ENCODE measurements around the gene LSM4. TPM values are rescaled to one million over a fixed set of nuclear protein-coding genes. Genes with fewer than 3 reads are reported as not detected.

Gene LSM4
- total and polyA plus RNA-seq, 2 experiments from 2014 or later: 591 to 637 TPM

DNA sequence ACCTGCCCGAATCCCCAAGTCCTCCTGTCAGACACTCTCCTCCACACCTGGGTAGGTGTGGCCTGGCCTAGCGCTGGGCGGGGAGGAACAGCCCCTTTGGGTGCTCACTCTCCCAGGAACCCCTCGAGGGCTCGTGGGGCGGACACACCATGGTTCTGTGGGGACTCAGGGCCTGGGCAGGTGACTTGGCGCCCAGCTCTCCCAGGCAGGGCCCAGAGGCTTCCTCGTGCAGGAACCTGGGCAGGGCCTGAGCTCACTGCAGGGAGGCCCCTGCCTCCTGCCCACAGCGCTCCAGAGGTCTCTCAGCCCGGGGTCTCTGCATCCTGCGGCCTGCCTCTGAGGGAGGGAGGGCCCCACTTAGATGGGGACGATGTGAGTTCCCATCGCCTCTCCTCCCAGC is 11.9 kb downstream of the LSM4 start (continued):
- TF ChIP-seq, protein P1, sequence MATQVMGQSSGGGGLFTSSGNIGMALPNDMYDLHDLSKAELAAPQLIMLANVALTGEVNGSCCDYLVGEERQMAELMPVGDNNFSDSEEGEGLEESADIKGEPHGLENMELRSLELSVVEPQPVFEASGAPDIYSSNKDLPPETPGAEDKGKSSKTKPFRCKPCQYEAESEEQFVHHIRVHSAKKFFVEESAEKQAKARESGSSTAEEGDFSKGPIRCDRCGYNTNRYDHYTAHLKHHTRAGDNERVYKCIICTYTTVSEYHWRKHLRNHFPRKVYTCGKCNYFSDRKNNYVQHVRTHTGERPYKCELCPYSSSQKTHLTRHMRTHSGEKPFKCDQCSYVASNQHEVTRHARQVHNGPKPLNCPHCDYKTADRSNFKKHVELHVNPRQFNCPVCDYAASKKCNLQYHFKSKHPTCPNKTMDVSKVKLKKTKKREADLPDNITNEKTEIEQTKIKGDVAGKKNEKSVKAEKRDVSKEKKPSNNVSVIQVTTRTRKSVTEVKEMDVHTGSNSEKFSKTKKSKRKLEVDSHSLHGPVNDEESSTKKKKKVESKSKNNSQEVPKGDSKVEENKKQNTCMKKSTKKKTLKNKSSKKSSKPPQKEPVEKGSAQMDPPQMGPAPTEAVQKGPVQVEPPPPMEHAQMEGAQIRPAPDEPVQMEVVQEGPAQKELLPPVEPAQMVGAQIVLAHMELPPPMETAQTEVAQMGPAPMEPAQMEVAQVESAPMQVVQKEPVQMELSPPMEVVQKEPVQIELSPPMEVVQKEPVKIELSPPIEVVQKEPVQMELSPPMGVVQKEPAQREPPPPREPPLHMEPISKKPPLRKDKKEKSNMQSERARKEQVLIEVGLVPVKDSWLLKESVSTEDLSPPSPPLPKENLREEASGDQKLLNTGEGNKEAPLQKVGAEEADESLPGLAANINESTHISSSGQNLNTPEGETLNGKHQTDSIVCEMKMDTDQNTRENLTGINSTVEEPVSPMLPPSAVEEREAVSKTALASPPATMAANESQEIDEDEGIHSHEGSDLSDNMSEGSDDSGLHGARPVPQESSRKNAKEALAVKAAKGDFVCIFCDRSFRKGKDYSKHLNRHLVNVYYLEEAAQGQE (IDR thresholded peaks at IDR 0.05; ENCODE audit: unreplicated experiment): no peak
- TF ChIP-seq, protein P2, sequence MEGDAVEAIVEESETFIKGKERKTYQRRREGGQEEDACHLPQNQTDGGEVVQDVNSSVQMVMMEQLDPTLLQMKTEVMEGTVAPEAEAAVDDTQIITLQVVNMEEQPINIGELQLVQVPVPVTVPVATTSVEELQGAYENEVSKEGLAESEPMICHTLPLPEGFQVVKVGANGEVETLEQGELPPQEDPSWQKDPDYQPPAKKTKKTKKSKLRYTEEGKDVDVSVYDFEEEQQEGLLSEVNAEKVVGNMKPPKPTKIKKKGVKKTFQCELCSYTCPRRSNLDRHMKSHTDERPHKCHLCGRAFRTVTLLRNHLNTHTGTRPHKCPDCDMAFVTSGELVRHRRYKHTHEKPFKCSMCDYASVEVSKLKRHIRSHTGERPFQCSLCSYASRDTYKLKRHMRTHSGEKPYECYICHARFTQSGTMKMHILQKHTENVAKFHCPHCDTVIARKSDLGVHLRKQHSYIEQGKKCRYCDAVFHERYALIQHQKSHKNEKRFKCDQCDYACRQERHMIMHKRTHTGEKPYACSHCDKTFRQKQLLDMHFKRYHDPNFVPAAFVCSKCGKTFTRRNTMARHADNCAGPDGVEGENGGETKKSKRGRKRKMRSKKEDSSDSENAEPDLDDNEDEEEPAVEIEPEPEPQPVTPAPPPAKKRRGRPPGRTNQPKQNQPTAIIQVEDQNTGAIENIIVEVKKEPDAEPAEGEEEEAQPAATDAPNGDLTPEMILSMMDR (conservative IDR thresholded peaks at IDR 0.05; ENCODE audit: low read depth in 2 of 2): no peak
- TF ChIP-seq POLR2AphosphoS5 (IDR thresholded peaks at IDR 0.05; ENCODE audit: low read depth): no peak

DNA sequence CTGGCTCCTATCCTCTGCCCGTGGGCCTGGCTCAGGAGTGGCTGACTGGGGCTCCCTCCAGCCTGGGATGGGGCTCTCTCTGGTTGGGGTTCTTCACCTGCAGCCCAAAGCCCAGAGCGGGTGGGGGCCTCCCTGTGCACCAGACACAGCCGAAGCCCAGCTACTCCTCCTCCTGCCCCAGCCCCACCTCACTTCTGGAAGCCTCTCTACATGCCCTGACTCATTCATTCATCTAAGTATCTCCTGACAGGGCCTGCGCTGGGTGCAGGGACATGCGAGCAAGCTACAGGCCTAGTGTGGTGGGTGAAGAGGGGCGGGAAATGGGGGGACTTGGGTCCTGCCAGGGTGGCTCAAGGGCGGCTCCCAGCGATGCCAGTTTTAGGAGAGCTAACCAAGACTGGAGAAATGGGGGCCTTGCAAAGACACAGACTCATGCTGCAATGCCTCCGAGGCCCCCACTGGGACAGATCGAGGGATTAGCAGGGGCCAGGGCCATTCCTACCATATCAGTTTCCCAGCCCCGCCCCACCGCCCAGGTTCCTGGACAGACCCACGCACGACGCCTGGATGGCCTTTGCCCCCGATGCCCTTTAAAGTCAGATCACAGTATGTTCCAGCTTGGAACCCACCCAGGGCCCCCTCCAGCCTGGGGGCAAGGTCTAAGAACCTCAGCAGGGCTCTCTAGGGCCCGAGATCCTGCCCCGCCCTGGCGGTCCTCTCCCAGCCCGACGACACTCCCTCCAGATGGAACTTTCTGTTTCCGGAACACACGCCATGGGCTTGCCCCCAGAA is 12.6 kb downstream of the LSM4 start:
- H3K27me3 ChIP-seq (ENCODE audit: insufficient read depth): no peaks in the 10 kb centered on the region
- no peak overlapping the region for H3K4me3 ChIP-seq
- Mint-ChIP-seq H3K4me3 (no peak overlapping the region), H3K9me3 (no peaks in the 10 kb centered on the region), H3K27ac (no peak overlapping the region; the same call in 1 of the 2 replicates), H3K4me1 (peaks cover 14% of the 10 kb centered on the region), H3K27me3 (ENCODE audit: insufficient read depth, low read depth, poor library complexity) (peaks cover 12% of the 10 kb centered on the region), H3K36me3 (ENCODE audit: low read depth) (peaks cover 56% of the 10 kb centered on the region)
- TF ChIP-seq CREB1 (CRISPR knock-in tag; IDR thresholded peaks at IDR 0.05; ENCODE audit: low read depth) (no peak), NANOG (IDR thresholded peaks at IDR 0.05; ENCODE audit: borderline replicate concordance) (no peak), STAT1 (IDR thresholded peaks at IDR 0.05; ENCODE audit: unreplicated experiment) (no peak), POLR2AphosphoS5 (IDR thresholded peaks at IDR 0.05; ENCODE audit: low read depth) (no peak), ZNF331 (CRISPR knock-in tag; IDR thresholded peaks at IDR 0.05; ENCODE audit: low read depth) (no peak), EZH2phosphoT487 (IDR thresholded peaks at IDR 0.05; ENCODE audit: unreplicated experiment) (no peak), EZH2 (IDR thresholded peaks at IDR 0.05; ENCODE audit: low read depth, unreplicated experiment) (no peak), ZNF114 (CRISPR knock-in tag; IDR thresholded peaks at IDR 0.05) (no peak), JUNB (IDR thresholded peaks at IDR 0.05; ENCODE audit: unreplicated experiment) (no peak)
- no peak overlapping the region for H3K4me2 ChIP-seq
- peaks cover 11% of the 10 kb centered on the region for H3K4me1 ChIP-seq (ENCODE audit: insufficient read depth)
- H3F3A ChIP-seq (replicated peaks; ENCODE audit: low read depth): peaks cover 18% of the 10 kb centered on the region
- H2AFZ ChIP-seq: no peak overlapping the region
- H3K79me2 ChIP-seq (replicated peaks; ENCODE audit: insufficient read depth): 0 out of 2 replicates have a peak, but pooled peaks cover 8% of the 10 kb centered on the region
- DNase-seq (ENCODE audit: low spot score) (no peak), ATAC-seq (no peak)
- no peaks in the 10 kb centered on the region for H3K9me2 ChIP-seq (ENCODE audit: insufficient read depth)
- H4K20me1 ChIP-seq (replicated peaks; ENCODE audit: insufficient read depth): peaks cover 4% of the 10 kb centered on the region
- H3K27ac ChIP-seq (ENCODE audit: low read depth): 0 out of 2 replicates have a peak overlapping the region, but pooled peaks have one; percentile 26
- peaks cover 17% of the 10 kb centered on the region; the same call in 1 of the 2 replicates for H3K36me3 ChIP-seq (ENCODE audit: insufficient read depth)

All from GM23338 (cell line).